Tibial nerve (tissue), 4 donors: ENCODE results near the gene SYNJ2.

Experiments used
- CTCF ChIP-seq, 5 experiments: fragments of 200-600 bp in 3 of 5; fragments of 450-650 bp in 2 of 5; sonication (generic) in 3 of 5; IDR thresholded peaks; one replicate each; pipeline ENCODE4 v1.5.1; 2016 to 2019; ENCODE audit warnings: antibody characterized with exemption in 5 of 5, mild to moderate bottlenecking in 3 of 5, moderate library complexity in 2 of 5
- EP300 ChIP-seq, 2 donors: sonication (generic); formaldehyde crosslinking; IDR thresholded peaks; one replicate each; pipeline ENCODE4 v1.6.1; 2017; ENCODE audit warnings: antibody characterized with exemption in 2 of 2, mild to moderate bottlenecking in 1 of 2
- POLR2A ChIP-seq, 2 donors: fragments of 450-650 bp; IDR thresholded peaks; one replicate each; pipeline ENCODE4 v1.6.1; 2017; ENCODE audit warnings: antibody characterized with exemption in 2 of 2, mild to moderate bottlenecking in 2 of 2, moderate library complexity in 2 of 2

GRCh38 chr6:157975456-157975855 lies 6.2 kb upstream of the SYNJ2 start:
- TF ChIP-seq CTCF (IDR thresholded peaks at IDR 0.05) (no peak), POLR2A (IDR thresholded peaks at IDR 0.05) (no peak), EP300 (IDR thresholded peaks at IDR 0.05) (no peak)
